ENCODE measurements around the gene TBC1D22A.

Gene TBC1D22A

DNA sequence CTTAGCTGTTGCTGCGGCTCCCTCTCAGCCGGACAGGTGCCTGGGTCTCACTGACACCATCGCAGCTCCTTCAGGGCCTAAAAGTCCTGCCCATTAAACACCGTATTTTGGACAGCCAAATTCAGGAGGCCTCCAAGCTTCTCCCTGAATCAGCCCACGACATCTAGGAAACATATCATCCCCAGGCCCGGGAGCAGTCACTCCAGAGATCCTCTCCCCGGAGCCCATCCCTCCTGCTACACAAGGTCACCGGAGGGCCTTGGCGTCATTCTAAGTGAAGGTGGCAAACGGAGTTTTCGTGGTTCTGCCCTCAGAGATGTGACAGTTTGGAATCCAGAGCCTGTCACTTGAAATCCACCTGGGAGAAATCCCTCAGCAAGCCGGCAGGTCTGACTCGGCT, 232.5 kb downstream of the TBC1D22A start:
- no peaks in the 10 kb centered on the region for H3K4me1 ChIP-seq (ENCODE audit: control insufficient read depth in 1 of 2, insufficient read depth in 2 of 2, low read length in 2 of 2)
- no peak overlapping the region for H3K27ac ChIP-seq (ENCODE audit: low read depth, low read length)
- H3K36me3 ChIP-seq (ENCODE audit: control insufficient read depth in 1 of 2, insufficient read depth in 2 of 2, low read length in 2 of 2): peaks cover 8 to 41% of the 10 kb centered on the region in 2 donors
- no peak overlapping the region for H3K9ac ChIP-seq (ENCODE audit: low read depth in 1 of 2, low read length in 2 of 2)
- H3K27me3 ChIP-seq (ENCODE audit: control insufficient read depth in 1 of 2, insufficient read depth in 2 of 2, low read length in 2 of 2): no peaks in the 10 kb centered on the region
- no peaks in the 10 kb centered on the region for H3K9me3 ChIP-seq (ENCODE audit: control insufficient read depth in 1 of 2, low read length in 2 of 2)
- H3K4me3 ChIP-seq (ENCODE audit: low read depth in 1 of 2, low read length in 2 of 2): no peak overlapping the region

DNA sequence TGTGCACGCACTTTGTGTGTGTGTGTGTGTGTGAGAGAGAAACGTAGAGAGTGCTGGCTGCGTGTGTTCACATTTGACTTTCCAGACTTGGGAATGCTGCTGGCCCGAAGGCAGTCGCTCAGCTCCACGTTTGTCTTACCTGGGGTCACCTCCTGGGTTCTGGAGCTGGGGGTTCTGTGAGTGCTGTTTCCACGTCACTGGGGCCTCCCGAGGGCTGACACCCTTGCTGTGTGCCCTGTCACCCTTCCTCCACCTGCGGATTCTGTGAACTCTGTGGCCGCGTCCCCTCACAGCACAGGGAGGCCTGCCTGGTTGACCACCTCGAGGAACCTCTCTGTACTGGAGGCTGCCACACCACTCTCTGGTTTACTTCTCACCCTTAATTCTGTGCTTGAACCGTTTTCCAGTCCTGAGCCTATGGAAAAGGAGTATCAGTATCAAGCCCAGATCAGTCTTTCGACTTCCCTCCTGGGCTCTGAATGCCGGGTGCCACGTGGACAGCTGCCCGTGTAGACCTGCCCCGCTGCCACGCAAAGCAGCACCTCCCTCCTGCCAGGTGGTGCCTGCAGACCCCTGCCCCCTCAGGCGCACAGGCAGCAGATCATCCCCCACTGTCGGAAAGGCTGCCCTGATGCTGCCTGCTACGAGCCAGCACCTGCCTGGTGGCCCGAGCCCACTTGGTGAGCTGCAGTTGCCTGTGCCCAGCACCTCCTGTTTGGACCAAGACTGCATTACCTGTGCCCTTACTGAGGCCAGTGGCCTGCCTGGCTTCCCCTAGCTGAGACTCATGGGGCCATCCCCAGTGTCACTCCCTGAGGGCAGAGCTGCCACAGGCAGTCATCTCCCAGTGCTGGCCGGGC, 233.3 kb downstream of the TBC1D22A start:
- no peak overlapping the region for H3K4me3 ChIP-seq (ENCODE audit: low read depth in 1 of 2, low read length in 2 of 2)
- H3K36me3 ChIP-seq (ENCODE audit: control insufficient read depth in 1 of 2, insufficient read depth in 2 of 2, low read length in 2 of 2): peaks cover 8 to 37% of the 10 kb centered on the region in 2 donors
- H3K4me1 ChIP-seq (ENCODE audit: control insufficient read depth in 1 of 2, insufficient read depth in 2 of 2, low read length in 2 of 2): no peaks in the 10 kb centered on the region
- no peak overlapping the region for H3K9ac ChIP-seq (ENCODE audit: low read depth in 1 of 2, low read length in 2 of 2)
- no peaks in the 10 kb centered on the region for H3K9me3 ChIP-seq (ENCODE audit: control insufficient read depth in 1 of 2, low read length in 2 of 2)
- no peaks in the 10 kb centered on the region for H3K27me3 ChIP-seq (ENCODE audit: control insufficient read depth in 1 of 2, insufficient read depth in 2 of 2, low read length in 2 of 2)
- no peak overlapping the region for H3K27ac ChIP-seq (ENCODE audit: low read depth, low read length)

DNA sequence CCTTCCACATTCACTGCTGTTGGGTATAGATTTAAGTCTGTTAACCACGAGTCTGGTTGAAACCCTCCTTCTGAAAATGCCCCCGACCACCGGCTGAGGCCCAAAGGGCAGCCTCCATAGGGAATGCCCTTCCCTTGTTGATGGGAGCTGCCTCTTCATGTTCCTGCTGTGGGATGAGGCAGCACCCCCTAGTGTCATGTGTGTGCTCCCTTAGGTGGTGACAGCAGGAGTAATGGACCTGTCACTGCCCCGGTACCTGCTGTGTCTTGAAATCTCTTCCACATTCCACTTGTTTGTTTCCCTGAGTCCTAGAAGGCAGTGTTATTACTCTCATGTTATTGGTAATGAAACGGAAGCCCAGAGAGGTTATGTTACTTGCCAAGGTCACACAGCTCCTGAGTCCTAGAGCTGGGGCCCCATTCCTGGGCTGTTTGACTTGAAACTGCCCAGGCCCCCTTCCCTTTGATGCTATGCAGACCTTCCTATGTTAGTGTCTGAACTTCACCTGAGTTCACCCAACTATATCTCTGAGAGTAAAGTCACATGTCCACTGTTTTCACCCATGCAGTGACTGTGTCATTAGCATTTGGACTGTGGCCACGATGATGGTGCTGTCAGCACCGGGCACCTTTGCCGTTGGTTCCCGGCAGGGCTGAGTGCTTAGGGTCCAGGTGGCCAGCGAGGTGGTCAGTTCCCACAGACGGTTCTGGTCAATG, 234.3 kb downstream of the TBC1D22A start:
- Histone ChIP-seq H3K4me1 (ENCODE audit: control insufficient read depth in 1 of 2, insufficient read depth in 2 of 2, low read length in 2 of 2) (no peaks in the 10 kb centered on the region), H3K9me3 (ENCODE audit: control insufficient read depth in 1 of 2, low read length in 2 of 2) (no peaks in the 10 kb centered on the region), H3K4me3 (ENCODE audit: low read depth in 1 of 2, low read length in 2 of 2) (no peak overlapping the region), H3K27ac (ENCODE audit: low read depth, low read length) (no peak overlapping the region), H3K27me3 (ENCODE audit: control insufficient read depth in 1 of 2, insufficient read depth in 2 of 2, low read length in 2 of 2) (no peaks in the 10 kb centered on the region), H3K36me3 (ENCODE audit: control insufficient read depth in 1 of 2, insufficient read depth in 2 of 2, low read length in 2 of 2) (peaks cover 0 to 28% of the 10 kb centered on the region in 2 donors), H3K9ac (ENCODE audit: low read depth in 1 of 2, low read length in 2 of 2) (no peak overlapping the region)

DNA sequence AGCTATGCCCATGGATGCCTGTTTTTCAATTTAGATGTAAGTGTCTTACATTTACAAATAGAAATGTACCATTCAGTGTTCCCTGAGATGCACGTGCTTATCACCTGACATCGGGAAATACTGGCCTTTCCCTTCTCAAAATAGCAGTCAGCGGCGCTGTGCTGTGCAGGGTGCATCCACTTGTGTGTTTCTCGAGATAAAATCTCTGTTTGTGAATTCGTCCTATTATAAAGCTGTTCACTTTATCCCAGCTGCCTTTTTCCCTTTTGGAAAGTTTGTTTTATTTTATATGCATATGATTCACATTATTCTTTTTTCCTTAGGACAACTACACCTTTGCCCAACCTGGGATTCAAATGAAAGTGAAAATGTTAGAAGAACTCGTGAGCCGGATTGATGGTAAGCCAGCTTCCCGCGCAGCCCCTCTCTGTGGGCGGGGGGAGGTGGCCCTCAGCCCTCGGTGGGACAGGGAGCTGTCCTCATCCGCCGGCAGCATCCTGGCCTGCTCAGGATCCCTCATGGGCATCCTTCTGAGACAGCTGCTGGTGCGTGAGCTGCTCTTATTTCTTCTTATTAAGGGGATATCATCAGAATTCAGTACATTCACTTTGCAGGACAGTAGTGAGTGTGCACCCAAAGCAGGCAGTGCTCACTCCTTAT, 235.0 kb downstream of the TBC1D22A start:
- Histone ChIP-seq H3K9me3 (ENCODE audit: control insufficient read depth in 1 of 2, low read length in 2 of 2) (no peaks in the 10 kb centered on the region), H3K36me3 (ENCODE audit: control insufficient read depth in 1 of 2, insufficient read depth in 2 of 2, low read length in 2 of 2) (peaks cover 0 to 22% of the 10 kb centered on the region in 2 donors), H3K27ac (ENCODE audit: low read depth, low read length) (no peak overlapping the region), H3K27me3 (ENCODE audit: control insufficient read depth in 1 of 2, insufficient read depth in 2 of 2, low read length in 2 of 2) (no peaks in the 10 kb centered on the region), H3K4me1 (ENCODE audit: control insufficient read depth in 1 of 2, insufficient read depth in 2 of 2, low read length in 2 of 2) (no peaks in the 10 kb centered on the region), H3K9ac (ENCODE audit: low read depth in 1 of 2, low read length in 2 of 2) (no peak overlapping the region), H3K4me3 (ENCODE audit: low read depth in 1 of 2, low read length in 2 of 2) (no peak overlapping the region)

DNA sequence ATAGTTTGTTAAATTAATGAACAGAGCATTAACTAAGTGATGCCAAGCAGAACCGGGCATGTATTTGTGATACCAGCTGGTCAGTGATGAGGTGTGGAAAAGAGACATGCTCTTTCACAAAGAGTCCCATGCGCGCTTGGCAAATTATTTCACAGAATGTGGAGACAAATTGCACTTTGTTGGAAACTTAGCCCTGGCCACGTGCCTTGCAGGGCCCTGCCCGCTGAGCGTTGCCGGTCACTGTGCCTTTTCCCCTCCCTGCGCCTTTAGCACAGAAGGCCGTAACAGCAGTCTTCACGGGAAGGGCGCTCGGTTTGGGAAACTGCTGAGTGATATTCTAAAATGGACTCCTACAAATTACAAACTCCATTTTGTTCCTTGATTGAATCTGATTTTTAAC, 235.9 kb downstream of the TBC1D22A start:
- H3K4me3 ChIP-seq (ENCODE audit: low read depth in 1 of 2, low read length in 2 of 2): no peak overlapping the region
- H3K27ac ChIP-seq (ENCODE audit: low read depth, low read length): no peak overlapping the region
- H3K4me1 ChIP-seq (ENCODE audit: control insufficient read depth in 1 of 2, insufficient read depth in 2 of 2, low read length in 2 of 2): no peaks in the 10 kb centered on the region
- no peaks in the 10 kb centered on the region for H3K27me3 ChIP-seq (ENCODE audit: control insufficient read depth in 1 of 2, insufficient read depth in 2 of 2, low read length in 2 of 2)
- H3K9ac ChIP-seq (ENCODE audit: low read depth in 1 of 2, low read length in 2 of 2): no peak overlapping the region
- peaks cover 0 to 26% of the 10 kb centered on the region in 2 donors for H3K36me3 ChIP-seq (ENCODE audit: control insufficient read depth in 1 of 2, insufficient read depth in 2 of 2, low read length in 2 of 2)
- no peaks in the 10 kb centered on the region for H3K9me3 ChIP-seq (ENCODE audit: control insufficient read depth in 1 of 2, low read length in 2 of 2)

DNA sequence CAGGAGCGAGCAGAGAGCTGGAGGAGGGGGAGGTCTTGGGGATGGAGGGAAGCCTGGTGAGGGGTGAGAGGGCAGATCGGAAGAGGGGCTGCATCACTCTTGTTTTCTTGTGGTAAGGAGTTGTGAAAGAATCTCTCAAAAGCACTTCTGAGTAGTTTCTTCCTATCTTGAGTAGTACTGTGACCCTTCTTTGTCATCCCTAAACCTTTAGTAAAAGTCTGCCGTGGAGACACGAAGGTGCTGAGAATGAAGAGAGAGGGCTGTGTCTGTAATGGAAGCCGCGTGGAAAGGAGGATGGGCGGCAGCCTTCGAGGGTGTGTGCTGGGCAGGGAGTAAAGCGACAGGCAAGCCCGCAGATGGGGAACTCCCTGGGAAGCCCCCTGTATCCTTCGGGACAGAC, 237.8 kb downstream of the TBC1D22A start:
- H3K4me1 ChIP-seq (ENCODE audit: control insufficient read depth in 1 of 2, insufficient read depth in 2 of 2, low read length in 2 of 2): no peaks in the 10 kb centered on the region
- H3K9me3 ChIP-seq (ENCODE audit: control insufficient read depth in 1 of 2, low read length in 2 of 2): no peaks in the 10 kb centered on the region
- no peaks in the 10 kb centered on the region for H3K27me3 ChIP-seq (ENCODE audit: control insufficient read depth in 1 of 2, insufficient read depth in 2 of 2, low read length in 2 of 2)
- H3K27ac ChIP-seq (ENCODE audit: low read depth, low read length): no peak overlapping the region
- no peak overlapping the region for H3K4me3 ChIP-seq (ENCODE audit: low read depth in 1 of 2, low read length in 2 of 2)
- H3K36me3 ChIP-seq (ENCODE audit: control insufficient read depth in 1 of 2, insufficient read depth in 2 of 2, low read length in 2 of 2): peaks cover 5 to 40% of the 10 kb centered on the region in 2 donors
- H3K9ac ChIP-seq (ENCODE audit: low read depth in 1 of 2, low read length in 2 of 2): no peak overlapping the region

DNA sequence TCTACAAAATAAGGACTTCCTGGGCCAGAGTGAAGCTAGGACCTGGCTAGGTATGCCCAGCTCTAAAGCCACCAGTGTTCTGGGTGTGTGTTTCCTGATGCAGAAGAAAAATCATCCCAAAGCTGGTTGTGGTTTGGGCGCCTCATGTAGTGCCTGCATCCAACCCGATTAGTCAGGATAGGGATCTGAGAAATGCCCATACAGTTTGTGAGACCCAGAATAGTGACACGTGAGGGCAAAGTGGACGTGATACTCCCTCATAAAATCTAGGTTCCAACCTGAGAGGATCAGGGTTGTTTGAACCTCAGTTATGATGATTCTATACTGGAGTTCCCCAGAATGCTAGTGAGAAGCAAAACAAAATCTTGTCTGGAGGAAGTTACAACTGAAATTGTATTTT, 238.4 kb downstream of the TBC1D22A start:
- no peaks in the 10 kb centered on the region for H3K9me3 ChIP-seq (ENCODE audit: control insufficient read depth in 1 of 2, low read length in 2 of 2)
- no peaks in the 10 kb centered on the region for H3K27me3 ChIP-seq (ENCODE audit: control insufficient read depth in 1 of 2, insufficient read depth in 2 of 2, low read length in 2 of 2)
- no peak overlapping the region for H3K27ac ChIP-seq (ENCODE audit: low read depth, low read length)
- H3K36me3 ChIP-seq (ENCODE audit: control insufficient read depth in 1 of 2, insufficient read depth in 2 of 2, low read length in 2 of 2): peaks cover 6 to 43% of the 10 kb centered on the region in 2 donors
- no peak overlapping the region for H3K9ac ChIP-seq (ENCODE audit: low read depth in 1 of 2, low read length in 2 of 2)
- H3K4me1 ChIP-seq (ENCODE audit: control insufficient read depth in 1 of 2, insufficient read depth in 2 of 2, low read length in 2 of 2): no peaks in the 10 kb centered on the region
- no peak overlapping the region for H3K4me3 ChIP-seq (ENCODE audit: low read depth in 1 of 2, low read length in 2 of 2)

DNA sequence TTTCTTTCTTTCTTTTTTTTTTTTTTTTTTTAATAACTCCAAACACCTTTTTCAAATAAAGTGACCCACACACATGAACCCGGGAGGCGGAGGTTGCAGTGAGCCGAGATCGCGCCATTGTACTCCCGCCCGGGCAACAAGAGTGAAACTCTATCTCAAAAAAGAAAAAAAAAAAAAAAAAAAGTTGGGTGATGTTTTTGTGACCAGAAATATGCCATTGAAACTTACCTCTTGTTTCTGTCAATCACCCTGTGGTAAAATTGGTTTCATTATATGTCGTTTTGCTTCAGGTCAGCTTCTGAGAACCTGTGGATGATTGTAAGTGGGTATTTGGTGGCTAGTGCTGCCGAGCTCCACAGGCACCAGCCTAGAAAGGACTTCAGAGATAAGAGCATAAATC, 238.8 kb downstream of the TBC1D22A start:
- Histone ChIP-seq H3K9me3 (ENCODE audit: control insufficient read depth in 1 of 2, low read length in 2 of 2) (no peaks in the 10 kb centered on the region), H3K27ac (ENCODE audit: low read depth, low read length) (no peak overlapping the region)

DNA sequence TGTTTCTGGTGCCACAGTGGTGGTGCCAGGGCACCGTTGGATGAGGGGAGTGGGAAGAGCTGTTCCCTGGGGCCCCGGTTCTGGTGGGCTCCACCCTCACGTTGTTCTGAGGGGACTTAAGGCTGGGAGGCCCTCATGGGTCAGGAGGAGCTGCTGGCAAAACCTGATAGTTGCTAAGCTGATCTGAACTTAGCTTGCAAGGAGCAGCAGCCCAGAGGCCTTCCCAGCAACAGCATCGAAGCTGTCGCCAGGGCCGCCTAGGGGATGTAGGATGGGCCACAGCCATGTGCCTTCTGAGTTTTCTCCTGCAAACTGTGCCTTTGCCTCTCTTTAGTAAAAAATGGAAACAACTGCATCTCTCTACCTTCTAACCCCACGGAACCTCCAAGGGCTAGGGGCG, 240.2 kb downstream of the TBC1D22A start:
- H3K36me3 ChIP-seq (ENCODE audit: control insufficient read depth in 1 of 2, insufficient read depth in 2 of 2, low read length in 2 of 2): peaks cover 6 to 49% of the 10 kb centered on the region in 2 donors

More for the DNA sequence above, 238.8 kb downstream of the TBC1D22A start:
- H3K9ac ChIP-seq (ENCODE audit: low read depth in 1 of 2, low read length in 2 of 2): no peak overlapping the region
- H3K27me3 ChIP-seq (ENCODE audit: control insufficient read depth in 1 of 2, insufficient read depth in 2 of 2, low read length in 2 of 2): no peaks in the 10 kb centered on the region
- H3K4me1 ChIP-seq (ENCODE audit: control insufficient read depth in 1 of 2, insufficient read depth in 2 of 2, low read length in 2 of 2): no peaks in the 10 kb centered on the region
- H3K4me3 ChIP-seq (ENCODE audit: low read depth in 1 of 2, low read length in 2 of 2): no peak overlapping the region
- peaks cover 6 to 44% of the 10 kb centered on the region in 2 donors for H3K36me3 ChIP-seq (ENCODE audit: control insufficient read depth in 1 of 2, insufficient read depth in 2 of 2, low read length in 2 of 2)

More for the DNA sequence above, 240.2 kb downstream of the TBC1D22A start:
- Histone ChIP-seq H3K27ac (ENCODE audit: low read depth, low read length) (no peak overlapping the region), H3K9ac (ENCODE audit: low read depth in 1 of 2, low read length in 2 of 2) (no peak overlapping the region), H3K4me3 (ENCODE audit: low read depth in 1 of 2, low read length in 2 of 2) (no peak overlapping the region), H3K27me3 (ENCODE audit: control insufficient read depth in 1 of 2, insufficient read depth in 2 of 2, low read length in 2 of 2) (no peaks in the 10 kb centered on the region), H3K4me1 (ENCODE audit: control insufficient read depth in 1 of 2, insufficient read depth in 2 of 2, low read length in 2 of 2) (no peaks in the 10 kb centered on the region), H3K9me3 (ENCODE audit: control insufficient read depth in 1 of 2, low read length in 2 of 2) (no peaks in the 10 kb centered on the region)

All from duodenal mucosa (tissue), 2 donors.